ENCODE results near the gene H1-8.

DNA sequence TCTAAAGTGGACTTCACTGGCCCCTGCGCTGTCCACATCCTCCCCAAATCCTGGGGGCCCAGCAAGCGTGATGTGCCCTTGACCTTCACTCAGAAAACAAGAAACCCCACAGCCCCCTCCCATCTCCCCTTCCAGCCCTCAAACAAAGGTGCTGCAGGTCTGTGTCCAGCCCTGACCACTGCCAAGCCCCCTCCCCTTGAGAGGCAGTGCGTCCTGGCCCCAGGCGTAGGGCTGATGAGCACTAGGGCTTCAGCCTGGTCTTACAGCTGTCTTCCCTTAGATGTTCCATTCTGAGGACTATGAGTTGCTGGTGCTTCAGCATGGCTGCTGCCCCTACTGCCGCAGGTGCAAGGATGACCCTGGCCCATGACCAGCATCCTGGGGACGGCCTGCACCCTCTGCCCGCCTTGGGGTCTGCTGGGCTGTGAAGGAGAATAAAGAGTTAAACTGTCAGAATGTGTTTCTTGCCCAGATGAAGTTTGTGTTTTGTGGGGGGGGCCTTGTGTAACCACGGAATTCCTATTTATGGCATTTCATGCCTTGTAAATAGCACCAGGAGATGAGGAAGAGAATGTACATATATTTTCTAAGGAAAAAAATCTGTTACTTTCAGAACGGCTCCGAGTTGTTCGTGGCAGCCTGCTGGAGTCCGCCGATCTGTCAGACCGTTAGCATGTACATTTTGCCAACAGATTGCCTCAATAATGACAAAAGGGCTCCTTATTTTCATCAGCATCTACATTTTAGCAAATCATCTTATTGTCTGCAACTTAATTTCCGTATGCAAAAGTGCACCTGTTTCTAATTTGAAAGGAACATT lies 22.9 kb upstream of the H1-8 start:
- no peak for TF ChIP-seq SNAI2 (CRISPR knock-in tag; IDR thresholded peaks at IDR 0.05)
- TF ChIP-seq ZC3H10 (CRISPR knock-in tag; IDR thresholded peaks at IDR 0.05), result no peak
- TF ChIP-seq BACH2 (CRISPR knock-in tag; IDR thresholded peaks at IDR 0.05; ENCODE audit: borderline replicate concordance), result no peak
- TF ChIP-seq TCF4 (CRISPR knock-in tag; IDR thresholded peaks at IDR 0.05; ENCODE audit: borderline replicate concordance), result no peak
- TF ChIP-seq TOX (CRISPR knock-in tag; IDR thresholded peaks at IDR 0.05; ENCODE audit: borderline replicate concordance), result no peak
- TF ChIP-seq, protein P1, sequence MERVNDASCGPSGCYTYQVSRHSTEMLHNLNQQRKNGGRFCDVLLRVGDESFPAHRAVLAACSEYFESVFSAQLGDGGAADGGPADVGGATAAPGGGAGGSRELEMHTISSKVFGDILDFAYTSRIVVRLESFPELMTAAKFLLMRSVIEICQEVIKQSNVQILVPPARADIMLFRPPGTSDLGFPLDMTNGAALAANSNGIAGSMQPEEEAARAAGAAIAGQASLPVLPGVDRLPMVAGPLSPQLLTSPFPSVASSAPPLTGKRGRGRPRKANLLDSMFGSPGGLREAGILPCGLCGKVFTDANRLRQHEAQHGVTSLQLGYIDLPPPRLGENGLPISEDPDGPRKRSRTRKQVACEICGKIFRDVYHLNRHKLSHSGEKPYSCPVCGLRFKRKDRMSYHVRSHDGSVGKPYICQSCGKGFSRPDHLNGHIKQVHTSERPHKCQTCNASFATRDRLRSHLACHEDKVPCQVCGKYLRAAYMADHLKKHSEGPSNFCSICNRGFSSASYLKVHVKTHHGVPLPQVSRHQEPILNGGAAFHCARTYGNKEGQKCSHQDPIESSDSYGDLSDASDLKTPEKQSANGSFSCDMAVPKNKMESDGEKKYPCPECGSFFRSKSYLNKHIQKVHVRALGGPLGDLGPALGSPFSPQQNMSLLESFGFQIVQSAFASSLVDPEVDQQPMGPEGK (CRISPR knock-in tag; IDR thresholded peaks at IDR 0.05; ENCODE audit: borderline replicate concordance), result no peak
- TF ChIP-seq, protein P2, sequence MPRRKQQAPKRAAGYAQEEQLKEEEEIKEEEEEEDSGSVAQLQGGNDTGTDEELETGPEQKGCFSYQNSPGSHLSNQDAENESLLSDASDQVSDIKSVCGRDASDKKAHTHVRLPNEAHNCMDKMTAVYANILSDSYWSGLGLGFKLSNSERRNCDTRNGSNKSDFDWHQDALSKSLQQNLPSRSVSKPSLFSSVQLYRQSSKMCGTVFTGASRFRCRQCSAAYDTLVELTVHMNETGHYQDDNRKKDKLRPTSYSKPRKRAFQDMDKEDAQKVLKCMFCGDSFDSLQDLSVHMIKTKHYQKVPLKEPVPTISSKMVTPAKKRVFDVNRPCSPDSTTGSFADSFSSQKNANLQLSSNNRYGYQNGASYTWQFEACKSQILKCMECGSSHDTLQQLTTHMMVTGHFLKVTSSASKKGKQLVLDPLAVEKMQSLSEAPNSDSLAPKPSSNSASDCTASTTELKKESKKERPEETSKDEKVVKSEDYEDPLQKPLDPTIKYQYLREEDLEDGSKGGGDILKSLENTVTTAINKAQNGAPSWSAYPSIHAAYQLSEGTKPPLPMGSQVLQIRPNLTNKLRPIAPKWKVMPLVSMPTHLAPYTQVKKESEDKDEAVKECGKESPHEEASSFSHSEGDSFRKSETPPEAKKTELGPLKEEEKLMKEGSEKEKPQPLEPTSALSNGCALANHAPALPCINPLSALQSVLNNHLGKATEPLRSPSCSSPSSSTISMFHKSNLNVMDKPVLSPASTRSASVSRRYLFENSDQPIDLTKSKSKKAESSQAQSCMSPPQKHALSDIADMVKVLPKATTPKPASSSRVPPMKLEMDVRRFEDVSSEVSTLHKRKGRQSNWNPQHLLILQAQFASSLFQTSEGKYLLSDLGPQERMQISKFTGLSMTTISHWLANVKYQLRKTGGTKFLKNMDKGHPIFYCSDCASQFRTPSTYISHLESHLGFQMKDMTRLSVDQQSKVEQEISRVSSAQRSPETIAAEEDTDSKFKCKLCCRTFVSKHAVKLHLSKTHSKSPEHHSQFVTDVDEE (CRISPR knock-in tag; IDR thresholded peaks at IDR 0.05), result no peak
- TF ChIP-seq ZFP30 (CRISPR knock-in tag; IDR thresholded peaks at IDR 0.05), result no peak
- TF ChIP-seq PPARA (CRISPR knock-in tag; IDR thresholded peaks at IDR 0.05; ENCODE audit: borderline replicate concordance), result no peak
- TF ChIP-seq, protein P3, sequence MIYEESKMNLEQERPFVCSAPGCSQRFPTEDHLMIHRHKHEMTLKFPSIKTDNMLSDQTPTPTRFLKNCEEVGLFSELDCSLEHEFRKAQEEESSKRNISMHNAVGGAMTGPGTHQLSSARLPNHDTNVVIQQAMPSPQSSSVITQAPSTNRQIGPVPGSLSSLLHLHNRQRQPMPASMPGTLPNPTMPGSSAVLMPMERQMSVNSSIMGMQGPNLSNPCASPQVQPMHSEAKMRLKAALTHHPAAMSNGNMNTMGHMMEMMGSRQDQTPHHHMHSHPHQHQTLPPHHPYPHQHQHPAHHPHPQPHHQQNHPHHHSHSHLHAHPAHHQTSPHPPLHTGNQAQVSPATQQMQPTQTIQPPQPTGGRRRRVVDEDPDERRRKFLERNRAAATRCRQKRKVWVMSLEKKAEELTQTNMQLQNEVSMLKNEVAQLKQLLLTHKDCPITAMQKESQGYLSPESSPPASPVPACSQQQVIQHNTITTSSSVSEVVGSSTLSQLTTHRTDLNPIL (CRISPR knock-in tag; IDR thresholded peaks at IDR 0.05; ENCODE audit: low read depth), result no peak
